Stimulated activated naive CD8-positive, alpha-beta T cell treated with anti-CD3 and anti-CD28 coated beads, Interleukin-15, amount 100 ng/mL, for 72 hours (primary cell): Measurements from ENCODE around the gene FOXG1.
A peak's percentile ranks its signal among the peaks of the same experiment; 100 is the strongest.

ENCODE experiments used
- ATAC-seq: fragments of 150-1000 bp; cut with Tn5 transposase; 2 replicates; pipeline ENCODE4 v1.10.0; 2021; ENCODE audit warnings: mild to moderate bottlenecking, moderate library complexity
- DNase-seq, 2 donors: peaks; one replicate each; pipeline ENCODE4 v3.0.0; 2021 to 2022
- H3K27ac Mint-ChIP-seq, 2 donors: one replicate each; pipeline ENCODE4 v1.8.0; 2022; ENCODE audit warnings: mild to moderate bottlenecking in 2 of 2, mixed read lengths in 2 of 2, moderate library complexity in 2 of 2
- H3K27me3 Mint-ChIP-seq: one replicate; pipeline ENCODE4 v1.8.0; 2022; ENCODE audit warnings: mixed read lengths
- H3K4me1 Mint-ChIP-seq: one replicate; pipeline ENCODE4 v1.8.0; 2022; ENCODE audit warnings: mild to moderate bottlenecking, mixed read lengths
- H3K4me3 Mint-ChIP-seq, 2 donors: one replicate each; pipeline ENCODE4 v1.8.0; 2022; ENCODE audit warnings: mild to moderate bottlenecking in 2 of 2, mixed read lengths in 2 of 2, moderate library complexity in 1 of 2
- H3K9me3 Mint-ChIP-seq, 2 donors: one replicate each; pipeline ENCODE4 v1.8.0; 2022; ENCODE audit warnings: mixed read lengths in 2 of 2

FOXG1 gene

GRCh38 chr14:28780843-28781820 is 14.5 kb downstream of the FOXG1 start:
- peaks cover 61% of the 10 kb centered on the region for H3K27me3 Mint-ChIP-seq

GRCh38 chr14:28782301-28782700 is 15.7 kb downstream of the FOXG1 start:
- no peak for ATAC-seq
- Mint-ChIP-seq H3K4me3 (no peak overlapping the region), H3K4me1 (peaks cover 15% of the 10 kb centered on the region), H3K27me3 (peaks cover 73% of the 10 kb centered on the region), H3K9me3 (peaks cover 7 to 33% of the 10 kb centered on the region in 2 donors), H3K27ac (no peak overlapping the region)
- no peak for DNase-seq

More at GRCh38 chr14:28780843-28781820, 14.5 kb downstream of the FOXG1 start:
- Mint-ChIP-seq H3K9me3 (peaks cover 7 to 27% of the 10 kb centered on the region in 2 donors), H3K4me3 (no peak overlapping the region), H3K27ac (no peak overlapping the region), H3K4me1 (peaks cover 15% of the 10 kb centered on the region)
- no peak for ATAC-seq
- DNase-seq: no peak

DNA sequence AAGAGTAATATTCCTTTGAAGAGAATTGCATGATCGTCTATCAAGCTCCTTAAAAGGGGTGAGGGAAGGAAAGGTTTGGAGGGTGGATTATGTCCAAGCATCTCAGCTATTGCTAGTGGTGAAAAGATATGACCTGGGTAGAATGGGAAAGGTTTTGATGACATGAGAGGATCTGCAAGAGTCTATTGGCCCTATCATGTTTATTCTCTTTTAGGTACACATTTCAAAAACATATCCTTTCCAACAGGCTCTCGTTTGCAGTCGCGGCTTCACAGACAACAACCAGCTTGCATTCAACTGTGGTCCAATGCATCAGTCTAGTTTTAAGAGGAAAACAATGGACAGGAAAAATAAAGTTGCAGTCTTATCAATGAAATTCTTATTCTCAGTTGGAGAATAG is 17.1 kb downstream of the FOXG1 start:
- no peak for DNase-seq
- H3K27ac Mint-ChIP-seq: no peak overlapping the region
- H3K9me3 Mint-ChIP-seq: peaks cover 12 to 40% of the 10 kb centered on the region in 2 donors
- no peak overlapping the region for H3K4me3 Mint-ChIP-seq
- ATAC-seq: no peak
- H3K27me3 Mint-ChIP-seq: peaks cover 65% of the 10 kb centered on the region
- peaks cover 15% of the 10 kb centered on the region for H3K4me1 Mint-ChIP-seq

GRCh38 chr14:28784096-28785048 is 17.8 kb downstream of the FOXG1 start:
- ATAC-seq (no peak), DNase-seq (no peak)
- peaks cover 63% of the 10 kb centered on the region for H3K27me3 Mint-ChIP-seq
- peaks cover 12 to 40% of the 10 kb centered on the region in 2 donors for H3K9me3 Mint-ChIP-seq
- no peak overlapping the region for H3K27ac Mint-ChIP-seq
- H3K4me3 Mint-ChIP-seq: no peak overlapping the region
- H3K4me1 Mint-ChIP-seq: peaks cover 15% of the 10 kb centered on the region

DNA sequence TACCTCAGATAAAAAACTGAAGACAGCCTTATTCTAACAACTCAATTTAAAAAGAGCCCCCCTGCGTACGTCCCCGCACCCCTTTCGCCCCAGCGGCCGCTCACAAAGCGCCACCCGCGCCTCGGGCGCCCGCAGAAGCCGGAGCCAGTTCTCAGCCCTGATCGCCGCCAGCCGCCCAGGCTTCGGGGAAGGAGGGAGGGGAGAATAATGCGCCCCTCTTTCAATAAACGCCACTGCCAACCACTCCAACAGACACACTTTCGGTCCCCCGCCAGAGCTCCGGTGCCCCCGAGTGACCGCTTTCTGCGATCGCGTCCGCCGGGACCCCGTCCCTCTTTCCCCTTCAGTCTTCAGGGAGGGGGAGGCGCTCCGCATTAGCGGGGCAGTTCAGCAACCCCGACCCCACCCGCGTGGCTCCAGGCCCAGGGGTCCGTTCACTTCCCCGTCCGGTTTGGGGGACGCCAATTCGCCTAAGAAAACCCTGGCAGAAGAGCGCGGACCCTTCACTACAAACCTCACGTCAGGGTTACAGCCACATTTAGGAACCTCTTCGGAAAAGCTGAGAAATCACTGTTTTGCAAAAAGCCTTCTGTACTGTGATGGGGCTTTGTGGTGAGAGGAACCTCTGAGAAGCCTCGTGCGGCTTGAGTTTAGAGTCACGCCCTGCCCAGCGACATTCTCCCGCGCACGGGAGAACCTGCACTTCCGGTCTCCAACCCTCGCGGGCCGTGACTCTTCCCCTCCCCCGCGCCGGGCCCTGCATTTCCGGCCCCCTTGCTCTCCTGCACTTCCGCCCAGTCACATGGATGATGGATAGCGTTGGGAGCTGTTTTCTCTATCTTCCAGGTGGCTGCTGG is 18.7 kb downstream of the FOXG1 start:
- Mint-ChIP-seq H3K27me3 (peaks cover 63% of the 10 kb centered on the region), H3K27ac (no peak overlapping the region), H3K4me1 (peaks cover 15% of the 10 kb centered on the region), H3K9me3 (peaks cover 12 to 40% of the 10 kb centered on the region in 2 donors), H3K4me3 (peak overlapping the region; percentile 15 to 46)
- no peak for DNase-seq
- ATAC-seq: no peak

DNA sequence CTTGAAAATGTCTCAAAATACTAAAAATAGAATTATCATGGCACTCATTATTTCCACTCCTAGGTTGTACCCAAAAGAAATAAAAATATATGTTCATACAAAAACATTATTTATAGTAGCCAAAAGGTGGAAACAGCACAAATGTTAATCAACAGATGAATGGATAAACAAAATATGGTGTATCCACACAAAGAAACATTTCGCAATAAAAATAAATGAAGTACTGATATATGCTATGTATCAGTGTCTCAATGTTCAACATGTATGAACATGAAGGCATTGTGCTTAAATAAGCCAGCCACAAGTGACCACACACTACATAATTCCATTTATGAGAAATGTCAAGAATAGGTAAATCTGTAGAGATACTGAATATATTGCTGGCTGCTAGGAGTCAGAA is 40.9 kb downstream of the FOXG1 start:
- DNase-seq: no peak
- no peaks in the 10 kb centered on the region for H3K27me3 Mint-ChIP-seq
- peaks cover 19 to 47% of the 10 kb centered on the region in 2 donors for H3K9me3 Mint-ChIP-seq
- H3K4me3 Mint-ChIP-seq: no peak overlapping the region
- no peak overlapping the region for H3K27ac Mint-ChIP-seq
- ATAC-seq: no peak
- H3K4me1 Mint-ChIP-seq: no peaks in the 10 kb centered on the region

- Mint-ChIP-seq H3K27ac (no peak overlapping the region), H3K4me3 (no peak overlapping the region), H3K9me3 (peaks cover 5 to 24% of the 10 kb centered on the region in 2 donors), H3K4me1 (no peaks in the 10 kb centered on the region), H3K27me3 (no peaks in the 10 kb centered on the region)
- no peak for ATAC-seq
- no peak for DNase-seq
These were observed 47.2 kb downstream of the FOXG1 start for GRCh38 chr14:28813810-28814209.
